ENCODE measurements around the gene SCGB1C1. TPM values are rescaled to one million over a fixed set of nuclear protein-coding genes. Genes with fewer than 3 reads are reported as not detected.
"Not testable (repeated sequence)": the region's sequence is repeated elsewhere in the genome, so short reads cannot be mapped to it uniquely, and the experiment has no call there.

SCGB1C1 gene
- total and polyA plus RNA-seq, 2 experiments from 2014 or later, result not detected

DNA sequence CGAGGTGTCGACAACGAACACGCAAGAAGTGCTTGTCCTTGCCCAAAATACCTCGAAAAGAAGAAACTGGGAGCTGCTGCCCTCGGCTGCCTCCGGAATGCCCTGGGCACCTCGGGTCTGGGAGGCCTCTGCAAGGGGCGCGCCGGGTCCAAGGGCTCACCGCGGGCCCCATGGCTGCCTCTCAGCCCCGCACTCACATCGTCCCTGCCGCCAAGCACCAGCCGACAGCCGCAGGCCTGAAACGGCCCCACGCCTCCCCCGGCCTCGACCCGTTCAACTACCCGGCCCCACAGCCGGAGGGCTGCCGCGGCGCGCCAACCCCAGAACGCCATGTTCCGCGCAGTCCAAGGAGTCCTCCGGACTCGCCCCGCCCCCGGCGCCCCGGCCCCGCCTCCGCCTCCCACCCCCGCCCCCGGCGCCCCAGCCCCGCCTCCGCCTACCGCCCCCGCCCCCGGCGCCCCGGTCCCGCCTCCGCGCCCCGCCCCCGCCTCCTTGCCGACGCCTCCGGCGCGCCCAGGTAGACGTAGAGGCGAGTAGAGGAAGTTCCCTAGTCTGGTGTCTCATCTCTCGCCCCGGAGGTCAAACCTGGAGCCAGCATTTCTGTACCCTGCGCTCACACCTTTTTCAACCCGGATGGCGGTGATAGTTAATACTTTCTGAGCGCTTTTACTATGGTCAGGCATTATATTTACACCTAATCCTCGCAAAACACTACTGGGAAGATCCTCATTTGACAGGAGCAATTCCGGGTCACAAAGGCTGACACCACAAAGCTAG, 43.3 kb downstream of the SCGB1C1 start, which contains the start of gene SIRT3:
Gene SIRT3 (minus strand): TSS at position 346 of the 777 bp plus-strand sequence. CDS start 14 bp downstream, at position 332.
- Histone ChIP-seq H3K4me3 (peak within 1 kb of the TSS; percentile 91), H2AFZ (peak within 1 kb of the TSS; percentile 100), H3K27me3 (no peaks in the 10 kb centered on the region), H3K4me2 (peak within 1 kb of the TSS; percentile 99), H3K79me2 (peaks cover 63% of the 10 kb centered on the region), H4K20me1 (ENCODE audit: insufficient read depth, poor library complexity, severe bottlenecking) (no peaks in the 10 kb centered on the region), H3K4me1 (ENCODE audit: insufficient read depth) (peaks cover 10% of the 10 kb centered on the region), H3K9me3 (ENCODE audit: low read depth) (no peaks in the 10 kb centered on the region), H3K36me3 (replicated peaks; ENCODE audit: insufficient read depth, low read depth) (no peaks in the 10 kb centered on the region), H3K27ac (peak within 1 kb of the TSS; percentile 100), H3K9me2 (replicated peaks; ENCODE audit: insufficient read depth) (no peaks in the 10 kb centered on the region)
- 0% methylated on average over 33 of the region's 70 CpGs for WGBS (ENCODE audit: low lambda C conversion rate, missing lambda C conversion rate)
- DNase-seq (ENCODE audit: low spot score), result peak; percentile 94
- TF ChIP-seq EZH2 (IDR thresholded peaks at IDR 0.05; ENCODE audit: borderline replicate concordance) (no peak), EZH2phosphoT487 (IDR thresholded peaks at IDR 0.05; ENCODE audit: low read depth, severe bottlenecking, unreplicated experiment) (no peak)
- TF ChIP-seq, protein P1, sequence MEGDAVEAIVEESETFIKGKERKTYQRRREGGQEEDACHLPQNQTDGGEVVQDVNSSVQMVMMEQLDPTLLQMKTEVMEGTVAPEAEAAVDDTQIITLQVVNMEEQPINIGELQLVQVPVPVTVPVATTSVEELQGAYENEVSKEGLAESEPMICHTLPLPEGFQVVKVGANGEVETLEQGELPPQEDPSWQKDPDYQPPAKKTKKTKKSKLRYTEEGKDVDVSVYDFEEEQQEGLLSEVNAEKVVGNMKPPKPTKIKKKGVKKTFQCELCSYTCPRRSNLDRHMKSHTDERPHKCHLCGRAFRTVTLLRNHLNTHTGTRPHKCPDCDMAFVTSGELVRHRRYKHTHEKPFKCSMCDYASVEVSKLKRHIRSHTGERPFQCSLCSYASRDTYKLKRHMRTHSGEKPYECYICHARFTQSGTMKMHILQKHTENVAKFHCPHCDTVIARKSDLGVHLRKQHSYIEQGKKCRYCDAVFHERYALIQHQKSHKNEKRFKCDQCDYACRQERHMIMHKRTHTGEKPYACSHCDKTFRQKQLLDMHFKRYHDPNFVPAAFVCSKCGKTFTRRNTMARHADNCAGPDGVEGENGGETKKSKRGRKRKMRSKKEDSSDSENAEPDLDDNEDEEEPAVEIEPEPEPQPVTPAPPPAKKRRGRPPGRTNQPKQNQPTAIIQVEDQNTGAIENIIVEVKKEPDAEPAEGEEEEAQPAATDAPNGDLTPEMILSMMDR (IDR thresholded peaks at IDR 0.05; ENCODE audit: poor library complexity), result no peak

DNA sequence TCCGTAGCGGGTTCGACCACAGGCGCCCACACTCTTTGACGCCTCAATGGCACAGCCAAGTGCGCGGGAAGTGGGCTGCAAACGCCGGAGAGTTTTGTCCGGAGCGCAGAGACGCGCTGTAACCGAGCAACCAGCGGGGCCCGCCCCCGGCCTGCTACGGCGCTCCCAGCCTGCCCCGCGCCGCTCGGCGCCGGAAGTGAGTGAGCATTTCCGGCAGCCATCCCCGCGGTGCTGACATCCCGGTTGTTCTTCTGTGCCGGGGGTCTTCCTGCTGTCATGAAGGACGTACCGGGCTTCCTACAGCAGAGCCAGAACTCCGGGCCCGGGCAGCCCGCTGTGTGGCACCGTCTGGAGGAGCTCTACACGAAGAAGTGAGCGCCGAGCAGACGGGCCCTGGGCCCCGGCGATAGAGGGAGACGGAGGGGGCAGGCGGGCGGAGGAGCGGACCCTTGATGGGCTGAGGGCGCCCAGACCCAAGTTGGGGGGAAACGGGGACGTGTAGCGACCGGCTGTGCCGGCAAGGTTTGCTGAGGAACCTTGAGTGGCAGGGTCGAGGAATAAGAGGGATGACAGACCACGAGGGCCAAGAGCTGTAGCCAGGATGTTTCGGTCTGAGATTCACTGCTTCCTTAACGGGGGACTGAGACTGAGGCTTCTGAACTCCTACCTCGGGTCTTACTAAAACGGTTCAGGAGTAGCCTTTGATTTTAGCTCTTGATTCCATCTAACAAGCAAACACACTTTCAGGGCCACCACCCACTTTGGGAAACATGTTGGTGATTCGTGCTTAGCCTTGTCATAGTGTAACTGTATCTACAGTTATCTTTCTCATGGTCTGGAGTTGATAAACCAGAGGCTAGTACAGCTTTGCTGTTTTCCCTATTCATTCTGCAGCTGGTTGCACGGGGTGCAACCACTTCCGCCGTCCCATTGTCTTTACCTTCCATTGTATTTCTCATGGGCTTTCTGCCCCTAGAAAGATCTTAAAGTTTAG, 44.2 kb downstream of the SCGB1C1 start, which contains the start of gene PSMD13:
Gene PSMD13 (plus strand): TSS at position 203 of the 994 bp plus-strand sequence. CDS start 74 bp downstream, at position 277.
- DNase-seq (ENCODE audit: low spot score), result peak; percentile 94
- TF ChIP-seq EZH2phosphoT487 (IDR thresholded peaks at IDR 0.05; ENCODE audit: low read depth, severe bottlenecking, unreplicated experiment) (no peak), EZH2 (IDR thresholded peaks at IDR 0.05; ENCODE audit: borderline replicate concordance) (no peak)
- TF ChIP-seq, protein P1 (IDR thresholded peaks at IDR 0.05; ENCODE audit: poor library complexity), result no peak
- Histone ChIP-seq H3K36me3 (replicated peaks; ENCODE audit: insufficient read depth, low read depth) (no peaks in the 10 kb centered on the region), H3K9me2 (replicated peaks; ENCODE audit: insufficient read depth) (no peaks in the 10 kb centered on the region), H3K4me1 (ENCODE audit: insufficient read depth) (peaks cover 10% of the 10 kb centered on the region), H3K4me2 (peak within 1 kb of the TSS; percentile 99), H3K27ac (peak within 1 kb of the TSS; percentile 100), H3K79me2 (peaks cover 65% of the 10 kb centered on the region), H4K20me1 (ENCODE audit: insufficient read depth, poor library complexity, severe bottlenecking) (no peaks in the 10 kb centered on the region), H3K27me3 (no peaks in the 10 kb centered on the region), H2AFZ (peak within 1 kb of the TSS; percentile 100), H3K9me3 (ENCODE audit: low read depth) (no peaks in the 10 kb centered on the region), H3K4me3 (peak within 1 kb of the TSS; percentile 91)
- WGBS (ENCODE audit: low lambda C conversion rate, missing lambda C conversion rate), result 2% methylated on average over 55 of the region's 62 CpGs

DNA sequence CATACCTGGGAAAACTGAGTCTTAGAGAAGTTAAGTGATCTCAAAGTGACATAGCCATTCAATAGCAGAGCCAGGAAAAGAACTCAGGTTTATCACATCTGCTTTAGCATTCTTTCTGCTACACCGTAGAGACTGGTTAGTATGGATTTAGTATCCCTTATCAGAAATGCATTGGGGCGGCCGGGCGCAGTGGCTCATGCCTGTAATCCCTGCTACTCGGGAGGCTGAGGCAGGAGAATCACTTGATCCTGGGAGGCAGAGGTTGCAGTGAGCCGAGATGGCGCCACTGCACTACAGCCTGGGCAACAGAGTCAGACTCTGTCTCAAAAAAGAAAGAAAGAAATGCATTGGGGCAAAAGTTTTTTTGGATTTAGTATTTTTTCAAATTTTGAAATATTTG, 45.5 kb downstream of the SCGB1C1 start:
- not testable (repeated sequence) for H3K9me3 ChIP-seq (ENCODE audit: low read depth); H3K4me1 ChIP-seq (ENCODE audit: insufficient read depth); H3K27ac ChIP-seq; H3K4me3 ChIP-seq; H3K27me3 ChIP-seq; H4K20me1 ChIP-seq (ENCODE audit: insufficient read depth, poor library complexity, severe bottlenecking); H2AFZ ChIP-seq; H3K36me3 ChIP-seq (replicated peaks; ENCODE audit: insufficient read depth, low read depth); DNase-seq (ENCODE audit: low spot score); H3K9me2 ChIP-seq (replicated peaks; ENCODE audit: insufficient read depth)
- WGBS (ENCODE audit: low lambda C conversion rate, missing lambda C conversion rate), result 85% methylated on average over 7 of the region's 7 CpGs
- H3K4me2 ChIP-seq, result peak overlapping the region; percentile 99
- H3K79me2 ChIP-seq, result peaks cover 60% of the 10 kb centered on the region

Data from hepatocyte (in vitro differentiated cells).